GOT3 (cell line): Measurements from ENCODE around the gene MICAL2.

Source experiments
- DNase-seq: peaks from one replicate; lab custom pipeline; 2025; ENCODE audit warnings: mixed read lengths; lab: John Stamatoyannopoulos, UW

MICAL2 gene

GRCh38 chr11:12076840-12077534, 33.4 kb upstream of the MICAL2 start:
- no peak for DNase-seq

- no peak for DNase-seq
Observed at GRCh38 chr11:12077535-12078280, 32.7 kb upstream of the MICAL2 start.

- no peak for DNase-seq
Observed at GRCh38 chr11:12079726-12080556, 30.4 kb upstream of the MICAL2 start.

- DNase-seq = no peak
Observed at GRCh38 chr11:12083380-12083779, 27.0 kb upstream of the MICAL2 start.

DNA sequence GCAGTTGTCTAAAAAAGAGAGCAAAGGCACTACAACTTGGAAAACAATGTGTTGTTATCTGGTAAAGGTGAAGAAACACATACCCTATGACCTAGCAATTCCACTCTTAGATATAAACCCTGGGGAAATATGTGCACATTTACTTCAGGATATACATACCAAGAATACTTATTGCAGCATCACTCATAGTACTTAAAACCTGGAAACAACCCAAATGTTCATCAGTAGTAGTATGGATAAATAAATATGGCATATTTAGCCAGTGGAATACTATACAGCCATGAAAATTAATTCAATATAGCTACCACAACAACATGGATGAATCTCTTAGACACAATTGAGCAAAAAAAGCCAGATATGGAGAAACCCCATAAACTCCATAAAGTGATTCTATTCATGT, 26.1 kb upstream of the MICAL2 start:
- DNase-seq = no peak

DNA sequence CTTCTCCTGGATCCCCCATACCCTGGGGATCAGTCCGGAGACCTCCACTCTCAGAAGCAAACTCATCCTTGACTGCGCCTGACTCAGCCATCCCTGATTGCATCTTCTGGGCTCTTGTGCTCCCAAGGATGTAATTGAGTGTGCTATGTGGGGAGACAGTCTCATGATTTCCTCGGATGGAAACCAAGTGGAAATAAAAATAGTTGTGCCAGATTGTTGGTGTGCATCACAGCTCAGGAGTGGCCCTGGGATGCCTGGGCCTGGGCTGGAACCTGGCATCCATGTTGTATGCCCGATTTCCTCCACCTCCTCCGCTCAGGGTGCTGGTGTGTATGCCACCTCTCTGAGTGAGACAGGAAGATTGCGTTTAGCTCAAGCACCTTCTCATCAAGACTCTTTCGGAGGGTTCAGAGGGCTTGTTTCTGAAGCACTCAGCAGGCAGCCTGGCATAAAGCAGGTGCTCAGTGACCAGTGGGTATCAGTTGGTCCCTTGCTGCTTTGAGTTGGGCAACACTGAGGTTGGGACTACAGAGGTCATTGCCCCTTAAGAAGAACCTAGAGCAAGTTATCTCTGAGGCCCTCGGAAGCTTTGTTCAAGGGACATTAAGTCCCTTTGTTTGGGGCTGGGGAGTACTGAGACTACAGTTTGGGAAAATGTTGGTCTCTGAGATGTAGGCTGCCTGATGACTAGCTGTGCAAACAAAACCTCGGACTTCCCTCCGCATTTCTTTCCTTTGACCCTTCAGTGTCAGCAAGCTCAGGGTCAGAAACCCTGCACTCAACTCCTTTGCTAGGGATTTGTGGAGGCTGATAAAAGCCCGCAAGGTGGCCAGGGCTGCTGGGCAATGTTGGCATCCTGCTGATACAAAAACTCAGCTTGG, 24.8 kb upstream of the MICAL2 start:
- DNase-seq = no peak

- DNase-seq = no peak
Observed at GRCh38 chr11:12086271-12087074, 23.9 kb upstream of the MICAL2 start.

GRCh38 chr11:12087075-12088004, 23.1 kb upstream of the MICAL2 start:
- no peak for DNase-seq

DNA sequence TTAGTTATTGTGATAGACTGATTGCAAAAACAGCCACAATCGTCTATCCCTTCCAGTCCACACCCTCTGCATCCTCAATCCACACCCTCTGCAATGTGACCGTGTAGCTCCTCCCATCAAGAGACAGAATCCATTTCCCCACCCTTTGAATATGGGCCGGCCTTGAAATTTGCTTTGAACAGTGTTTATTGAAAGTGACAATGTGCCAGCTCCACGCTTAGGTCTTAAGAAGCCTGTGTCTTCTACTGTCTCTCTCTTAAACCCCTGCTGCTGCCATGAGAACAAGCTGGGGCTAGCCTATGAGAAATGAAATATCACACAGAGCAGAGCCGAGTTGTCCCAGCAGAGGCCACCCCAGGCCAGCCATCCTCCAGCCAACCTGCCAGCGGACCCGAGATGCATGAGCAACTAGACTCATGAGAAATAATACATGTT, 22.3 kb upstream of the MICAL2 start:
- no peak for DNase-seq

DNA sequence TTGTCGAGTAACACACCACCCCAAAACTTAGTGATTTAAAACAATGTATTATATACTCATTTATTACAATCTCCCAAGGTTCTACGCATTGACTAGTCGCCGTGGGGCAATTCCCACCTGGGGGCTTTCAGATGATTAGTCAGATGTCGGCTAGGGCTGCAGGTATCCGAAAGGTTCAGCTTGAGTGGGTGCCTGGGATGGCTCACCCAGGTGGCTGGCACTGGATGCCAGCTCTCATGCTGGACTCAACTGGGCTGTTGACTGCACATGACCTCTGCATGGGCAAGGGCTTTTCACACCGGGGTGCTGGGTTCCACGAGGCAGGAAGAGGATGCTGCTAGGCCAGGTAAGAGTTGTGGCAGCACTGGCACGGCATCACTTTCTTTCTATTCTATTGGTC, 21.9 kb upstream of the MICAL2 start:
- DNase-seq = no peak

DNA sequence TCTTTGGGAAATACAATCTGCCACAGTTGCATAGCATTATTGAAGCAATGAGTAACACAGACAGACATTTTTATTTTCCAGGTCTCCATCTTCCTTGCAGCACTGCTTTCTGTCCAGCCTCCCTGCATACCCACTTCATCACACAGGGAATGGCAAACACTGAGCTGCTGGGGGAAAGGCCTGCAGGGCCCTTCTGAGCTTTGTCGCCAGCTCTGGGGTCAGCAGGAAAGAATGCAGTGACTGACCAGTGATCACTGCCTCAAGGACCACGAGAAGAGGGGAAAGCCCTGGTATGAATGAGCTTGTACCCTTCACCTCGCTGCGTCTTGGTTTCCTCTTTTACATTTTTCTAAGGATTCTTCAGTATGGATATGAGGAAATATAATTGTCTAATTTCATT, 21.3 kb upstream of the MICAL2 start:
- no peak for DNase-seq

GRCh38 chr11:12089473-12089872, 20.9 kb upstream of the MICAL2 start:
- DNase-seq = no peak

DNA sequence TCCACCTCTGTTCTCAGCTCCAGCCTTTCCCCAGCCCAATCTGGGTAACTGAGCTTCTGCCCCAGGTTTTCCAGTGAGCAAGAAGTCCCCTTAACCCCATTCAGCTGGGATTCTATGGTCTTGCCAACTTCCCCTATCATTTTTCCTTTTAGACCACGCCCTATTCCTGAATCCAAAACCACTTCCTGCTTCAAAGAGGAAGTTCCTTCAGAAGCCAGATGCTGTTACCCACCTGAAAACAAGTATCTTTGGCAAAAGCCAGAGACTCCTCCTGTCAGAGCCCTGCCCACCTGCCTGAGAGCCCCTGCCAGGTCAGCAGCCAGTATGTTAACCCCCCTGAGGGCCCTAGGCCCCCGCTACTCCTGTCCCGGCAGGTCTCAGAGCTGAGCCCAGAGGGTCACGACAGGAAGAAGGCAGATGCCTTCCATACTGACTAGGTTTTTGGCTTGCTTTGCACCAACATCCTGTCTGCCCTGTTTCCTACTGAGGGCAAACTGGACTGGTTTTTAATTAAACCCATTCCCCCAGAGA, 20.3 kb upstream of the MICAL2 start:
- DNase-seq = no peak

- no peak for DNase-seq
Observed at GRCh38 chr11:12090761-12091258, 19.6 kb upstream of the MICAL2 start.

DNA sequence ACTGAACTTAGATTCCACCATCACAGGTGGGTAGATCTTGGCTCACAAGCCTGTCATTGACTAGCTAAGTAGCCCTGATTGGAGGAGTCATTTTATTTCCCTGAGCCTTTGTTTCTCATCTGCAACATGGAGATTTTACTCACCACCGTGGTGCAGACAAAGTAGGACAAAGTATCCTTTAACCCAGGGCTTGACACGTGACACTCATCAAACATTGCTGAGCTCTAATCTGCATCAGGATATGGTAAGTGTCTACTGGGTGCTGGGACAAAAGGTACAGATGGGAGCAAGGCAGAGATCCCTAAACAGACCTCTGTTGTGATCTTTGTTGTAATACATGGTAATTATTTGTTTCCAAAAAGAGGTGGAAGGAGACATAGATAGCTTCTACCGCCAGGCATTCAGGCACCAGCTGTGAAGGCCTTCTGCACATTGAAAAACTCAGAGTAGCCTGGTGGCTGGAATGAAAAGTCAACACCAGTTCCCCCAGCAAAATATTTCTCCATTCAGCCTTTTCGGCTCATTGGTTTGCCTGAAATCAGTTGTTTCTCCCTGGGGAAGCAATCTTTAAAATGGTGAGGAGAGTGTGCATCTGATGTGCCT, 18.3 kb upstream of the MICAL2 start:
- no peak for DNase-seq

- DNase-seq = no peak
Observed at GRCh38 chr11:12092714-12093113, 17.7 kb upstream of the MICAL2 start.

DNA sequence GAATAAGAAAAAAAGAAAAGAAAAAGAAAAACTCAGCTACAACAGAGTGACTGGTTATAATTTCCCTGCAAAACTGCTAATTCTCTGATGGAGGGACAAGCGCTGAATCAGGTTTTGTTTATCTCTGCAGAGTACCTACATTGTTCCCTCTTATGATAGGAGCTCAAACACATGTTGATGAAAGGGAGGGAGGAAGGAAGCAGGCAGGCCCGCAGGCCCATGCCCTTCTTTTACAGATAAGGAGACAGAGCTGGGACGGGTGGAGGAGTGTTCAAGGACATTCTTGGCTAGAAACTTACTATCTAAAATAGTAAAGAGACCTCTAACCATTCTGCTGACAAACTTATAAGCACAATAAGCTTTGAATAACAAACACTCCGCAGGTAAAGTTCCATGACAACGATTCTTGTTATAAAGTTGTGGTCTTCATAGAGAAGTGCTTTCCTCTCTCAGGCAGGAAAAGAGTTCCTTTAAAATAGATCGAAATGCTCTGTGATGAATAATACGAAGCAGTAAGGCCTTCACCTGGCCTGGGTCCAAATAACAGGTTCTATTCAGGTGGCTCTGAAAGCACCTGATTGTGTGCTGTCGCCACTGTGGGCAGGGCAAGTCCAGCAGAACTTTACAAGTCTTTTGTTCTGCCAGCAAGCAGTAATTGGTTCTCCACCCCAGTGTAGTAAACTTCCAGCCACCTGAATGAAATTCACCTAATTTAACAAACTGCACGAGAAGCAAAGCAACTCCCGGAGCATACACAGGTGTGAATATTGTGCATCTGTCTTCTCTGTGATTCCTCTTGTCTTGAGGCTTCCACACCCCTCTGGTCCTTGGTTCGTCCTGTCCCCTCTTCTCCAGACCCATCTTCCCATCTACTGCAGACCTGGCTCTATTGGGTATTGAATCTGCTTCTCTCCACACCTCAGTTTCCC, 15.3 kb upstream of the MICAL2 start:
- DNase-seq = no peak

DNA sequence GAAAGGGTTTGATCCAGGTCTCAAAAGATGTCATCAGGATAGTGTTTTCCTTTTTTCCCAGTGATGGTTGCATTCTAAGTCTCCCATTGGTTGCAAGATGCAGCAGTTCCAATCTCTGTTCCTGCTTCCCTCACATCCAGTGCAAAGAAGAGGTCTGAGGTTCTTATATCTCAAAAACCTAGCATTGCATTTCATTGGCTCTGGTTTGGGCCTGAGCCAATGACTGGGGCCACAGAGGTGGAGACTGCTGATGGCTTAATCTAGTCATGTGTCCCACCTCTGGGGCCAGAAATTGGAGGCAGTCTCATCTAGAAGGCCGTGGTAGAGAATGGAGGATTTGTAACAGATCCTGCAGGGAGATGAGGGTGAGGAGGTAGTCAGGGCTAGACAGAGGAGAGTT, 13.2 kb upstream of the MICAL2 start:
- DNase-seq = no peak
